Ectodermal cell (in vitro differentiated cells): Measurements from ENCODE around the gene TNPO3. TPM values are rescaled to one million over a fixed set of nuclear protein-coding genes. Genes with fewer than 3 reads are reported as not detected.

Experiments used
- H3K27ac ChIP-seq: 2 replicates; pipeline ENCODE4 v1.7.0; 2013; ENCODE audit warnings: mild to moderate bottlenecking, low read depth, low read length; ENCODE audit not compliant: insufficient read depth, poor library complexity, severe bottlenecking
- H3K27me3 ChIP-seq: 2 replicates; pipeline ENCODE4 v1.7.0; 2013; ENCODE audit warnings: mild to moderate bottlenecking, low read length; ENCODE audit not compliant: insufficient read depth, control insufficient read depth, poor library complexity, severe bottlenecking
- H3K36me3 ChIP-seq: one replicate; pipeline ENCODE4 v1.7.0; 2013; ENCODE audit warnings: low read length; ENCODE audit not compliant: control insufficient read depth, insufficient read depth
- H3K4me1 ChIP-seq: one replicate; pipeline ENCODE4 v1.7.0; 2013; ENCODE audit warnings: low read length; ENCODE audit not compliant: control insufficient read depth, insufficient read depth
- H3K4me3 ChIP-seq: 2 replicates; pipeline ENCODE4 v1.7.0; 2013; ENCODE audit warnings: low read depth, low read length, control low read depth; ENCODE audit not compliant: insufficient read depth
- H3K9me3 ChIP-seq: 2 replicates; pipeline ENCODE4 v1.7.0; 2013; ENCODE audit warnings: mild to moderate bottlenecking, low read length, moderate library complexity; ENCODE audit not compliant: control insufficient read depth
- WGBS, 2 experiments: methylation state at CpG; one replicate each; pipeline ENCODE4 v1.1.7; 2013; ENCODE audit warnings: missing lambda C conversion rate in 2 of 2; 5-methylcytosine and 5-hydroxymethylcytosine counted together
- polyA plus RNA-seq, 4 experiments: library from polyadenylated mRNA; stranded (reverse); fragments of 50-300 nt; gene quantifications; one replicate each; pipeline ENCODE4 v1.2.3, GENCODE V29; 2013

TNPO3 gene
- polyA plus RNA-seq (2013, experiment 1 of 4) = 75.6 TPM
- polyA plus RNA-seq (2013, experiment 2 of 4) = 83.3 TPM
- polyA plus RNA-seq (2013, experiment 3 of 4) = 61.0 TPM
- 66.8 TPM for polyA plus RNA-seq (2013, experiment 4 of 4)

- Histone ChIP-seq H3K27me3 (no peaks in the 10 kb centered on the region), H3K4me1 (peaks cover 11% of the 10 kb centered on the region), H3K9me3 (no peaks in the 10 kb centered on the region), H3K36me3 (no peaks in the 10 kb centered on the region), H3K4me3 (peak within 1 kb of the TSS; percentile 88), H3K27ac (peak within 1 kb of the TSS; percentile 92)
- WGBS, 2 experiments = 0 to 1% methylated on average over 59 of the region's 59 CpGs
Observed at GRCh38 chr7:129054438-129055293, at the start of gene TNPO3. Gene TNPO3, minus strand, starts transcription at chr7:129055111. Its CDS starts 341 bp downstream, at chr7:129054770.

- H3K27me3 ChIP-seq = no peaks in the 10 kb centered on the region
- no peak overlapping the region for H3K27ac ChIP-seq
- 92 to 94% methylated on average over 4 of the region's 4 CpGs for WGBS, 2 experiments
- peaks cover 5% of the 10 kb centered on the region for H3K4me1 ChIP-seq
- H3K9me3 ChIP-seq = no peaks in the 10 kb centered on the region
- no peak overlapping the region for H3K4me3 ChIP-seq
- H3K36me3 ChIP-seq = no peaks in the 10 kb centered on the region
Observed at GRCh38 chr7:129103561-129104324, 48.8 kb upstream of the TNPO3 start.

GRCh38 chr7:129101746-129102145 is 46.8 kb upstream of the TNPO3 start:
- 95 to 98% methylated on average over 4 to 6 of the region's 6 CpGs for WGBS, 2 experiments
- Histone ChIP-seq H3K27me3 (no peaks in the 10 kb centered on the region), H3K36me3 (no peaks in the 10 kb centered on the region), H3K9me3 (no peaks in the 10 kb centered on the region), H3K27ac (no peak overlapping the region), H3K4me1 (peaks cover 5% of the 10 kb centered on the region), H3K4me3 (no peak overlapping the region)

- WGBS, 2 experiments = 81 to 100% methylated on average over 2 of the region's 2 CpGs
- Histone ChIP-seq H3K4me3 (no peak overlapping the region), H3K9me3 (no peaks in the 10 kb centered on the region), H3K4me1 (peaks cover 5% of the 10 kb centered on the region), H3K36me3 (no peaks in the 10 kb centered on the region), H3K27me3 (no peaks in the 10 kb centered on the region), H3K27ac (no peak overlapping the region)
Observed at GRCh38 chr7:129100827-129101166, 45.9 kb upstream of the TNPO3 start.

- WGBS, 2 experiments = 78 to 86% methylated on average over 7 to 8 of the region's 8 CpGs
- H3K27ac ChIP-seq = no peak overlapping the region
- no peak overlapping the region for H3K4me3 ChIP-seq
- H3K9me3 ChIP-seq = no peaks in the 10 kb centered on the region
- H3K27me3 ChIP-seq = no peaks in the 10 kb centered on the region
- H3K4me1 ChIP-seq = peaks cover 5% of the 10 kb centered on the region
- no peaks in the 10 kb centered on the region for H3K36me3 ChIP-seq
Observed at GRCh38 chr7:129098409-129099084, 43.6 kb upstream of the TNPO3 start.

GRCh38 chr7:129095258-129095657 is 40.3 kb upstream of the TNPO3 start:
- H3K27me3 ChIP-seq = no peaks in the 10 kb centered on the region
- WGBS, 2 experiments = 88 to 94% methylated on average over 6 of the region's 6 CpGs
- H3K9me3 ChIP-seq = no peaks in the 10 kb centered on the region
- H3K36me3 ChIP-seq = no peaks in the 10 kb centered on the region
- no peak overlapping the region for H3K4me3 ChIP-seq
- H3K27ac ChIP-seq = no peak overlapping the region
- no peaks in the 10 kb centered on the region for H3K4me1 ChIP-seq

GRCh38 chr7:129094501-129094900 is 39.6 kb upstream of the TNPO3 start:
- WGBS, 2 experiments = 88 to 90% methylated on average over 5 of the region's 5 CpGs
- no peak overlapping the region for H3K27ac ChIP-seq
- no peak overlapping the region for H3K4me3 ChIP-seq
- H3K4me1 ChIP-seq = no peaks in the 10 kb centered on the region
- no peaks in the 10 kb centered on the region for H3K9me3 ChIP-seq
- no peaks in the 10 kb centered on the region for H3K36me3 ChIP-seq
- no peaks in the 10 kb centered on the region for H3K27me3 ChIP-seq

- 88 to 92% methylated on average over 1 of the region's 1 CpG for WGBS, 2 experiments
- Histone ChIP-seq H3K4me1 (no peaks in the 10 kb centered on the region), H3K27me3 (no peaks in the 10 kb centered on the region), H3K4me3 (no peak overlapping the region), H3K27ac (no peak overlapping the region), H3K36me3 (no peaks in the 10 kb centered on the region), H3K9me3 (no peaks in the 10 kb centered on the region)
Observed at GRCh38 chr7:129093867-129094456, 39.1 kb upstream of the TNPO3 start.

- Histone ChIP-seq H3K9me3 (no peaks in the 10 kb centered on the region), H3K4me1 (no peaks in the 10 kb centered on the region), H3K36me3 (no peaks in the 10 kb centered on the region), H3K4me3 (no peak overlapping the region), H3K27me3 (no peaks in the 10 kb centered on the region), H3K27ac (no peak overlapping the region)
- WGBS, 2 experiments = 10 to 12% methylated on average over 11 of the region's 11 CpGs
Observed at GRCh38 chr7:129091484-129092002, 36.6 kb upstream of the TNPO3 start.
